A673 (cell line): Measurements from ENCODE around the gene MAGIX.
"Not testable (repeated sequence)": the region's sequence is repeated elsewhere in the genome, so short reads cannot be mapped to it uniquely, and the experiment has no call there.

Source experiments
- CTCF ChIP-seq: fragments of 300-800, 200-600 bp; sonication (generic); conservative IDR thresholded peaks from 2 replicates; pipeline ENCODE4 v1.5.1; 2017; ENCODE audit warnings: low read depth, mild to moderate bottlenecking, antibody characterized with exemption, low read length, moderate library complexity, mixed read lengths
- EZH2 ChIP-seq: fragments of 200-600 bp; sonication (generic); IDR thresholded peaks from 2 replicates; pipeline ENCODE4 v1.6.1; 2017; ENCODE audit warnings: borderline replicate concordance, low read depth, mild to moderate bottlenecking, mixed read lengths, antibody characterized with exemption, low read length; ENCODE audit not compliant: poor library complexity, severe bottlenecking

- TF ChIP-seq CTCF, EZH2: not testable (repeated sequence)
Observed at GRCh38 chrX:49127742-49128258, 34.8 kb upstream of the MAGIX start.
